NB4 (cell line): ENCODE results near the gene DPEP2.

ENCODE experiments used
- MAX ChIP-seq: IDR thresholded peaks from 2 replicates; pipeline ENCODE4 v1.6.1; 2011; ENCODE audit warnings: low read depth, low read length
- POLR2A ChIP-seq: IDR thresholded peaks from 2 replicates; pipeline ENCODE4 v1.6.1; 2011; ENCODE audit warnings: mild to moderate bottlenecking; ENCODE audit not compliant: insufficient read length; ENCODE audit errors: extremely low read depth

DNA sequence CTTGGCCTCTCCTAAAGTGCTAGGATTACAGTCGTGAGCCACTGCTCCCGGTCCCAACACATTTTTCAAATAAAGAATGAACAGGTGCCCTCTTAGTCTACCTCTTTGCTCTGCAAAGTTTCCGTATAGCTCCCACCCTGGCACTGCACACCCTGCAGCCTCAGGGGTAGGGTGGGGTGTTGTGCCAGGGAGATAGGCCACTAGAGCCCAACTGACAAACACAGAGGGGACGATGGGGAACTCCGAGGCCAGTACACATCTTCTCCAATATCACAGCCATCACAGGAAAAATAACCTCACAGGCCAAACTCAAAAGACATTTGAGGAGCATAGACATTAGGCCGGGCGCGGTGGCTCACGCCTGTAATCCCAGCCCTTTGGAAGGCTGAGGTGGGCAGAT lies 28.2 kb downstream of the DPEP2 start:
- TF ChIP-seq MAX (no peak), POLR2A (no peak)
